NCI-H187 (cell line): ENCODE data around the gene ENGASE.
A peak's percentile ranks its signal among the peaks of the same experiment; 100 is the strongest.

ENCODE experiments used
- DNase-seq, 2 experiments: peaks; one replicate each; lab custom pipeline; 2025; lab: John Stamatoyannopoulos, UW

The ENGASE gene

DNA sequence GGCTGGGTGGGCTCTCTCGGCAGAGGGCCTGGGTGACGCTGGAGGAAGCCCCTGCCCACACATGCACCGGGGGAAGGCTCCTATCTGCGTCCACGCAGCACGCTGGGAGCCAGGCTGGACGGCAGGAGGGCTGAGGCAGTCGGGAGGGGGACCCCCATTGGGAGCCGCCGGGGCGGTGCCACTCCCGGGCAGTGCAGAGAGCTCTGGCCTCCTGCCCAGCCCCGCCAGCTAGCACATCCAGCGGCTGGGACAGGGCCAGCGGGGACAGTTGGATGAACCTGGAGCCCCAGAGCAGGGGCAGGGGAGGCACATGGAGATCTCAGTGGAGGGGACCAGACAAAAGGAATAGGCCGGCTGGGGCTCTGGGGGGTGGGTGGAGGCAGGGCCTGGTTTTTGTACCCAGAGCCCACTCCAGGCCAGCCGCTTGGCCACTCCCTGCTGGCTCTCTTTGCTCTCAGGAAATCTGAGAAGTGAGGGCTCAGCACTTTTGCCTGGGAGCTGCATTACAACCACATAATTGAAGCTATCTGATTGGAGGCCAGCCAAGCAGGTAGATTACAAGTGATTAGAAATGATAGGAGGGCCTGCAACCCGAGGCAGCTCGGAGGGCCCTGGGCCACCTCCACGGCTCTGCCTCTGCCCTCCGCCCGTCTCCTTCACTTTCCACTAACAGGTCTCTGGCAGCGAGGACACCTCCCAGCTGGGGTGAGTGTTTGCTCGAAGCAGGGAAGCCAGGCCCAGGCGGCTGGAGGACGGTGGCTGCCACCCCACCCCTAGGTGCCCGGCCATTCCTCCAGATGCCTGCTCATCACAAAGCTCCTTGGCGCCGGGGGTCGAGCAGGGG is 40.1 kb downstream of the ENGASE start:
- peak; percentile 93 to 95 for DNase-seq

DNA sequence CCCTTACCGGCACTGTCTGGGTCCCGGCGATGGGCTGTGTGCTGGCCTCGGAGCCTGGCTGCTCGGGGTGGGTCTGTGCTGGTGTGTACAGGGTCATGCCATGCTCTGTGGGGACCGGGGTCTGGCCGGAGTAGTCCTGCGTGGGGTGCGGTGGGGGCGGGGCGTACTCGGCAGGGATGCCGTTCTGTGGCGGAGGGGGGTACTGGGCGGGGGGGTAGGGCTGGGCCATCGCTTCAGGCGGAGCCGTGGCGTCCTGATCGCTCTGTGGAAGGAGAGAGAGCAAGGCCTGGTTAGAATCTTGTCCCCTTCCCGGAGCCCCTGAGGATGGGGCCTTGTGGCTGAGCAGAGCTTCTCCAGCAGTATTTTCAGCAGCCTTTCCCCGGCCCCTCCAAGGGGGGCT is 40.9 kb downstream of the ENGASE start:
- DNase-seq = no peak

DNA sequence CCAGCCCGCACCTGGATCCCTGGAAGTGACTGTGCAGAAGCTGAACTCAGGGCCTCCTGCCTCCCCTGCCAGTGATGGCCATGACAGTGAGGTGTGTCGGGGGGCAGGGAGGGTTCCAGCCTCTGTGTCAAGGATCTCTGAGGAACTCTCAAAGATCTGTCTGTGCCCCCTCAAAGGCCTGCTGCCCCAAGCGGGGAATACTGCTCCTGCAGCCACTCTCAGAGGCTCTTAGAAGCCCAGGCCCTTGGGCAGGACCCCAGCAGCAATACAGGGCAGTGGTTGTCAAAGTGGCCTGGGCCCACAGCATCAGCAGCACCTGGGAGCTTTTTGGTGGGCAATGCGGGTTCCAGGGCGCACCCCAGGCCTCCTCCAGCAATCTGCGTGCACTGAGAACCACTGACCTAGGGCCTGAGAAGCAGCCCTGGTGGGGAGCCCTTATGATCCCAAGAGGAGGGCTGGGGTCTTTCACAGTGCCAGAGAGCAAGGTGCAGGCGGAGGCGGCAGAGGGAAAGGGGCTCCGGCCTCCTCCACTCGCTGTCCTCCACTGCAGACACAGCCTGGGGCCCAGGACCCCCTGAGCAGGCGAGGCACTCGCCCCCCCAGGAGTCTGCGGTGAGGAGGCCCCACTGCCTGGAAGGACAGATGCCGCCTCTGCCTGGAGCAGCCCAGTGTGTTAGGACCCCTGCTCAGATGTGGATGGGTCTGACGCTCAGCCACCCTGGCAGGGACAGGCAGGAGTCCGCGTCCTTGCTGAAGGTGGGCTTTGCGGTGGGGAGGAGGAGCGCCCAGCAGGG is 42.1 kb downstream of the ENGASE start:
- no peak for DNase-seq

DNA sequence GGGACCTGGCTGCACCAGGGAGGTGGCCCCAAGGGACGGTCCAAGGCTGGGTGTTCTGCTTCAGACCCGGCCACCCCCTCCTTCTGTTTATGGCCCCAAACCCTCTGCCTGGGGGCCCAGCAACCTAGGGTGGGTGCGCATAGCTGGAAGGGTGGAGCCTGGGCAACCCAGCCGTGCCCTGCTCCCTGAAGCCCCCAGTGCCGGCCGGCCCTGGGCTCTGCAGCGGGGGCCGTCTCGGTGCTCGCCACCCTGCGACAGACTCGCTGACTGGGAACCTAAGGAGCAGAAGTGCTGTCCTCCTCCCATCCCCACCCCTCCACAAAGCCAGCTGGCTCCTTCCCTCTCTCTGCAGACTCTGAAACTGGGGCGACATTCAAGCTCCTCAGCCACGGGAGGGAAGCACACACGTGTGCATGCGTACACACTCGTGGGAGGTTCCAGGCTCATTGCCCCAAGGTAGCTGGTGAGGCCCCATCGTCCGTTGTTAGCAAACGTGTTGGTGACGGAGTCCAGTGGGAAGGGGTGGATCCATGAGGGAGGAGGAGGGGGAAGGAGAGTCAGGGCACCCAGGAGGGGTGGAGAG is 43.4 kb downstream of the ENGASE start:
- no peak for DNase-seq

DNA sequence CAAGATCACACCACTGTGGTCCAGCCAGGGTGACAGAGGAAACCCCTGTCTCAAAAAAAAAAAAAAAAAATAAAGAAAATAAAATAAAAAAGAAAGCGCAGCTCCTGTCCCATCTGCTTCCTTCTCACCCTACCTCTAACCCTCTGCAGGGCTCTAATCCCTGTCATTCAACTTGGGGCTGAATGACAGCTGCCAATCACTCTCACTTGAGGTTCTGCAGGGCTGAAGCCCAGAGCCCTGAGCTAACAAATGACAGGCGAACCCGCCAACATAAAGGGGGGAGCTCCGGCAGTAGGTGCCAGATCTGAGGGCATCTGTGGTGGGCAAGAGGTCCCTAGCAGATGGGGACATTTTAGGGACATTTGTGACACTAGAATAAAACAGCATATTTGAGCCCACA is 44.3 kb downstream of the ENGASE start:
- no peak for DNase-seq

DNA sequence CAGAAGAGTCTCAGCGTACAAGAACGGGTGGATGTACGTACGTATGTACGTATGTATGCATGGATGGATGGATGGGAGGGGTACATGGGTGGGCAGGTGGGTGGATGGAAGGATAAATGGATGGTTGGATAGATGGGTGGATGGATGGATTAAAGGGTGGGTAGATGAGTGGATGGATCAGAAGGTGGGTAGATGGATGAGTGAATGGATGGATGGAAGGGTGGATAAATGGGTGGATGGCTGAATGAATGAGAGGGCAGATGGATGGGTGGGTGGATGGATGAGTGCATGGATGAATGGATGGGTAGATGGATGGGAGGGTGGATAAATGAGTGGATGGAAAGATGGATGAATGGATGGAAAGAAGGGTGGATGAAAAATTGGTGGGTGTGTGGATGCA is 45.6 kb downstream of the ENGASE start:
- DNase-seq = no peak

DNA sequence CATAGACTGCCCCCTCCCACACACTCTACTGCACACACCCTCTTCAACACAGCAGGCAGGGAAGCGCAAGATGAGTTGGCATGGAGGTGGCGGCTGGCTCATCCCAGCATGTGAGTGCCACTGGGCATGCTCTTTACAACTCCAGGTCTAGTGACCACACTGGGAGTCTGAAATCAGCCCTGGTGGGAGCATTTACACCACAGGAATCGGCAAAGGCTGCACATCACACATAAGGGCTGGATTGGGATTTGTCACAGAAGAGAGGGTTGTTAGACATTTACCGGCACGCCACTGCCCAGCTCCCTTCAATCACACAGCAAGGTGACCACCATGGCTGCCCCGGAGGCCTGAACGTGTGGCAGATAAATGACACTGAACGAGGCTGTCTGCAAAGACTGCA is 49.4 kb downstream of the ENGASE start:
- DNase-seq = no peak

DNA sequence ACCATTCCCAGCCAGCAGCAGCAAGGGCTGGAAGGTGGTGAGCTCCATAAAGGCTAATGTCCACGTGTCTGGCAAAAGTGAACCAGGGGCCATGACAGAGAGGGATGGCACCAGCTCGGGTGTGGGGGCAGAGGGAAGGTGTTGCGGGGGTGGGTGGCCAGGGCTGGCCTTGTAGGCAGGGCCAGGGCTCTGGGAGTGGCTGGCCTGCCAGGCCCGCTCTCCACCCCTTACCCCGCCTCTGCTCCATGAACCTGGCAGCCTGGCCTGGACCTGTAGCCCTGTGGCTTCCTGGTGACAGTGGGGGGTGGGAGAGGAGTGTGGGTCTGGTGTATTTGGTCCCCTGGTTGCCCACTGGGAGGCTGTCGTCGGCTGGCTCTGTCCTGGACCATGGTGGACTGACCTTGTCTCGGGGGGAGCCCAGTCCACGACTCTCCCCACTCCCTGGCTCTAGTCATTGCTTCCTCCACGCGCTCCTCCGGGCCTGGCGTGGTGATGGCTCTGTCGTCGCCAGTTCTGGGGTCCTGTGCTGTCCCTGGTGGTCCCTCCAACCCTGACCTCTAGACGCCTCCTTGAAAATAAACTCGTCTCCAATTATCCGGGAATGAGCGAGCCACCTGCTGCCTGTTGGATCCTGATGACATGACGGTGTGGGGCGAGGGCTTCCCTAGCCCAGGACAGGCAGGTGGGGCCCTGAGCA is 50.0 kb downstream of the ENGASE start:
- DNase-seq = no peak

DNA sequence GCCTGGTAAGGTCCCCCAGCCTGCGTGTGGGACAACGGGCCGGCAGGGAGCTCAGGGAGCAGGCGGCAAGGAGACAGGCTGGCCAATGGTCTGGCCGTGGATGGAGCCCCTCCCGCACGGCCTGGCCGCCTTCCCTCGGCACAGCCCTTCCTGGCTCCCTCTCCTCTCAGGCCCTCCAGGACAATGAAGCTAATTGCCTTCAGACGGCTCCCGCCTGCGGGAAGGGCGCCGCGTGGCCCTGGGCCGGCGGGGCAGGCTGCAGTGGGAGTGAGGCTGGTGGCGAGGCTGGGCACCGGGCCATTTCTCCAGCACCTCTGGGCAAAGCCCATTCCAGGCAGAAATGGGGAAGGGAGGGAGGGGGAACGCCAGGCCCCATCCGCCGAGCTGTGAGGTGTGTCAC is 50.9 kb downstream of the ENGASE start:
- no peak for DNase-seq

DNA sequence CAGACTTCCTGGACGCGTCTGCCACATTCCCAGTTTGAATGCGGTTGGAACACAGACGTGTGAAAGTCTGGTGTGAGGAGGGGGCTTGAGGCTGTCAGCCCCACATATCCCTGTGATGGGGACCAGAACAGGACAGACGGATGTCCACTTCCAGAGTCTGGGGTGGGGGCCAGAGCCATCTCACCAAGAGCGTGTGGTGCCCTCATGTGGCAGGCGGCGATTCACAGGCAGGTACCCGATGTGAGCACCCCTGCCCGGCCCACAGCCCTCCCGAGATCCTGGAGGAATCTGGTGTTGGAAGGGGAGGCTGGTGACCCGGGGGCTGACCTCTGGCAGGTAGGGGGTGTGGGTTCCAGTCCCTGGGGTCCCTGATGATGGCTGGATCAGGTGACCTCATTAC is 51.5 kb downstream of the ENGASE start:
- no peak for DNase-seq

DNA sequence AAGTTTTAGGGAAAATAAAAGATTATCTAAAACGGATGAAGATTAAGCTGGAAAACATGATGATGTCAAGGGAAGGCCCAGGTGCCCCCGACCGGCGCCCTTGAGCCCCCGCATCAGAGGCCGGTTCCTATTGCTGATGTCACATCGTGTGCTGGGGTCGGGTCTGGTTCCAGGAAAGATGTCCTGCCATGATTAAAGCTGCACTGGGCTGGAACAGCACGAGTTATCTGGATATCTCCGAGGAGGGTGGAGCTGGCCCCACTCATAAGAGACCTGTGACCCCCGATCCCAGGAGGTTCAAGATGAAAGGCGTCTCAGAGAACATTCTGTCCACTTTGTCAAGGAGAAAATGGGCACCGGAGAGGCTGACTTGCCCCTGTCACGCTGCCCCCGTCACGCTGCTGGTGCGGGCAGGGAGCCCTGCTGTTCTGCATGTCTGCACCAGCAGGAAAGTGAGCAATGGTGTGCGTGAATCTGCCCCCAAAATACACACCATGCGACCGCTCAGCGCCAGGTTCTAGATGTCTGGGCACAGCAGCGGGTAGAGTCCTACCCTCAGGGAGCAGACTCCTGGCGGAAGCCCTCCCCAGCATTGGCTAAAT is 53.0 kb downstream of the ENGASE start:
- DNase-seq = no peak

DNA sequence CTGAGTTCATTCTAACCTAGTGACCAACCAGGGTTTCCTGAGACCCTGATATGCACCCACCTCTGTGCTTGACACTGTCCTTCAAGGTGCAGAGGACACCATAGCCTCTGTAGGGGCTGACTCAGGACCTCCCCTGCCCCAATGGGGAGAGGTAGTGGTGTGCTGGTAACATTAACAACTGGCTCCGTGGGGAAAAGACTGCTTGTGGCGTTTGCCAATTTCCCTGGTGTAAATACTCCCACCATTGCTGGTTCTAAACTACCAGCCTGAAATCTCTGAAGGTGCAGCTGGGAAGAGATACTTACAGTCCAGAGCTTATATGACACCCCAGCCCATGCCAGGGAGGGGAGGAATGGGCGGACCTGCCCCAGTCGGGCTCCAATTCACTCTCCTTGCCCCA is 54.9 kb downstream of the ENGASE start:
- no peak for DNase-seq

DNA sequence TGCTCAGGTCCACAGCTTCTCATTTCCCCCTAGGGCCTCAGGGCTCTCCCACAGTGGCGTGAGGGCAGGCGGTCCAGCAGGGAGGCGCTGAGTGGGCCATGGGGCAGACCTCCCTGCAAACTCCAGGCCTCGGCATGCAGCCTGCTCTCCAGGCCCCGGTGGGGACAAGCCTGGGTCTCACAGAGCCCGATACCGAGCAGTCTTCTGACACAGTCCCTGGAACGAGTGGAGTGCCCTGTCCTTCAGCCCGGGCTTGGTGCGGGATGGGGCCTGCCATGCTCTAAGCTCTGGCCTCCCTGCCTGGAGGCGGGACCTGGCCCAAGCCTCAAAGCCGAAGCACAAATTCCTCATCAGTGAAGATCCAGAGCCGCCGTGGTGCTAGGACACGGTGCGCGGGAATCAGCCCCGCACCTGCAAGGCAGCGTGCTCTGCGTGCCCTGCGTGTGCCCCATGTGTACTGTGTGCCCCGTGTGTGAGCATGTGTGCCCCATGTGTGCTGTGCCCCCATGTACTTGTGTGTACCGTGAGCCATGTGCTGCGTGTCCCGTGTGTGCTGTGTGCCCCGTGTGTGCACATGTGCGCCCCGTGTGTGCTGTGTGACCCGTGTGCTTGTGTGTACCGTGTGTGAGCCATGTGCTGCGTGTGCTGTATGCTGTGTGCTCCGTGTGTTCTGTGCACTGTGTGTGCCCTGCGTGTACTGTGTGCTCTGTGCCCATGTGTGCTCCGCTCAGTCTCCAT is 56.1 kb downstream of the ENGASE start:
- DNase-seq = no peak

DNA sequence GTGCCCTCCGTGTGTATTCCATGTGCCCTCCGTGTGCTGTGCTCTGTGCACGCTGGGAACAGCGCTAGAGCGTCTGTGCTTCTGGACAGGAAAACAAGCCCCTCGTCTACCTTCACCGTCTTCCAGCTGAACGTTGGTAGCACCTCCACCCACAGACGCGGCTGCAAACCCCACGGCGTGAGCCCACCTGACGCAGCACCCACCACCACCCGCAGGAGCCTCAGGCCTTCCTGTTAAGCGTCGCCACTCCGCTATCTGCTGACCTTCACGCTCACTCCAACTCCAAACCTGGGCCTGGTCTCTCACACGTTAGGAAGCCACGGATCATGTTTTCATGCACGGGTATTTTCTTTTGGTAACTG is 56.6 kb downstream of the ENGASE start:
- no peak for DNase-seq

DNA sequence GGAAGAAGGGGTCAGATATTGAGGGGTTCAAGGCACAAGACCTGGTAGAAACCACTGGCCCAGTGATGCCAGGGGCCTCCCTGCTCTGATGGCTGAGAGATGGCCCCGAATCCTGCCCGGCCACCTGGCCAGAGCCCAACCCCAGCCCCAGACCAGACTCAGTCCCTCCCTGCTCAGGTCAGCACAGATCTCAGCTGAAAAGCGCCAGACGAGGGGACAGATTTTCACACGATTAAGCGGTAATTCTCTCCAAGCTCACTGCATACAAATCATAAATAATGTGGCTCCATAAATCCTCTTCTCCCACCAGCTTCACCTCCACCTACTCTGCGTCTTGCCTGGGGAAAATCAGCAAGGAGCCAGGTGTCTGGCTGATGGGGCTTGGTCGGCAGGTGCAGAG is 57.1 kb downstream of the ENGASE start:
- no peak for DNase-seq

DNA sequence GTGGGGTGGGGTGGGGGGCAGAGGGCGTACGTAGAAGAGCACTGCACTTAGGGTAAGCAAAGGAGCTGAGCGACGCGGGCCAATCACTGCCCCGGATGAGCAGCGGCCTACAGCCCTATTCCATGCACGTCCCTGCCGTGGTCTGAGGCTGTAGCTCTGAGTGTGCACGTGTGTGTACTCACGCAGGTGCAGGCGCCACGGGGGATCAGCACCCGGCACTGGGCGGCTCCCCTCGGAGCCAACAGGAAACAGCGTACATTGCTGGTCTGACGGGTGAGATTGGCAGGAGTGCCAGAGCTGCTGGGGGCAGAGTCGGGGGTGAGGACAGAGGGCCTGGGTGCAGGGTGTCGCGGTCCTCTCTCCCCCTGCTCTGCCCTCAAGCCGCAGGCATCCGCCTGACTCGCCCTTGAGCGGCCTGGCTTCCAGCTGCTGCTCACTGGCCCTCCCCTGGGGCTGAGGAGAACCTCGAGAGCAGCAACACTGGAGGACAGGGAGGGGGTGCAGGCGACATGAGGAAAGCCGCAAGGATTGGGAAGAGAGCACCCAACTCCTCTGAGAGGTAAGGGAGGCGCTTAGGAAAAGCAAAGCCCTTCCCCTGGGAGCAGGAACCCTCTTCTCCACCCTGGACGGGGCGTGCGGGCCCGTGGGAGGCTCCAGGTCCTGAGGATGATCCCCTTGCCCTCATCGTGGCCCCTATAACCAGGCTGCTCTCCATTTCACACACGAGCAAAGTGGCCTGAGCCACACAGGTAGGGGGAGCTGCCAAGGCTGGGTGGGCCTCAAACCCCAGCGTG is 57.8 kb downstream of the ENGASE start:
- peak; percentile 72 to 82 for DNase-seq

DNA sequence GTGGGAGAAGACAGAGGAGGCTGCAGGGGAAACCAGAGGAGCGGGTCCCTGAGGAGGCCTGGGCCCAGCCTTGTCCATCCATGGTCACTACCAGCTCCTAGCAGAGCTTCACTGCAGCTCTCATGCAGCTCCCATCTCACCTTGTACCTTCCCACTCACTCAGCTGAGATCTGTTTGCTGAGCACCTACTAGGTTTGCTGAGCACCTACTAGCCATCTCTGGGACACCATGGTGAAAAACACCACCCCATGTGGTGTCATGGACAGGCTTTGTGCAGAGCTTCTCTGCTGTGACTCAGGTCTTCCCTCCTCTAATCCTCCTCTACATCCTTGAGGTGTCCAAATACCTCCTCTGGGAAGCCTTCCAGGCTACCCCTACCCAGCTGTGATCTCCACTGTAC is 58.6 kb downstream of the ENGASE start:
- no peak for DNase-seq

DNA sequence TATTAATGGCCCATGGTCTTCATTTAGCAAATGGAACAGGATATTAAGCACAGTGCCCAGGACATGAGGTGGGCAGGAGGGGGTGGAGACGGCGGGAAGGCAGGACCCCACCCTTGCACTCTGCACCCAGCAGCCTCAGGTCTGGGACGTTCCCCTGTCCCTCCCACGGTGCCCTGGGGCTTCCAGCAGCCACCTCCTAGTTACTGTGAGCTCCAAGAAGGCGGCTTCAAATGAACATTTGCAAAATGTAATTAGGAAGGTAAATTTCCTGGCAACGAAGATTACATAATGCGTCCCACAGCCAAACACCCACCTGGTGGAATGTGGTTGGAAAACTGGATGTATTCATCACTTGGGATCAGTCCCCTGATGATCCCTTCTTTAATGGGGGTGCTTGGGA is 59.4 kb downstream of the ENGASE start:
- no peak for DNase-seq

DNA sequence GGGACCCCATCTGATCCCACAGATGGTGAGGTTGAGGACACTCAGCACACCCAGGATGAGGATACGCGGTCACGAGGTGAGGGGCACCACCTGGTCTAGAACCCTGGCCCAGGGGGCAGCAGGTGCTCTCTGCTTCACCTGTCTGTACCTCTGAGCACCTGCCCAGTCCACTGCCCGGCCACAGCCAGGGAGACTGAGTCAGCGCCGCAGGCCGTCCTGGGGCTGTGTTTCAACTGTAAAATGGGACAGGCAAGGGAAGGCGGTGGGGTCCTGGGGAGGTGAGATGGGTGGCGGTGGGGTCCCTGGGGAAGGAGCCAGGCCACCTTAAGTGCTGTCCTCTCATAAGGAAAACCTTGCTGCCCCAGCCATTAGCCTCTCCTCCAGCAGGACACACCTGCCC is 60.4 kb downstream of the ENGASE start:
- DNase-seq = no peak

DNA sequence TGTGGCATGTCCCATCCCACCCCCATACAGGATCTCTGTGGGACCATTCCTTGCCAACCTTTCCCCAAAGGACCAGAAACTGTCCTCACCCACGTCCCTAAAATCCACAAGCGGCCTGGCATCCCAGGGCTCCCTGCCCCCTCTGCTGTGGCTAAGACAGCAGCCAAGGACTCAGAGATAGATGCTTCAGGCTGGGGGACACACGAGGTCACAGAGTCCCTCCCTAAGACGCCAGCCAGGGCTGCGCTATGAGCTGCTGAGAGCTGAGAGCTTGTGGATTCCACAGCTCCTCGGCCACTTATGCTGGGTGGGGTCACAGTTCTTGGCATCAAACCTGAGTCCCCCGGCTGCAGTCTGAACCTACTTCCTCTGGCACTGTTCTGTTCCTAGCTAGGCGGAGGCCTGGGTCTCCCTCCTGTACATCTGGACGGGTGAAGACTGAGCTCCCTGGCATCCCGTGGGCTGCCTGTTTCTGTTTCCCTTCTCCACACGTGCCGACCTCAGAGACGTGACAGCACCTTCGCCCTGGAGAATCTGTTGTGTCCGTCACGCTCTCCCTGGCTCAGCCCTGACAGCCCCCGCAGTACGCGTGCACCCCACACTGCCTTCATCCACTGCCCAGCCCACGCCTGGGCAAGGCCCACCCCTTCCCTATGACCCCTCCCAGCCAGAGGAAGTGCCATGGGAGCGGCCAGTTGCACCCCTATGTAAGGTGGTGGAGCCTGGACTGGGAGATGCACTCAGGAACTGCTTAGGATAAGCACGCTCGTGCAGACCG is 61.2 kb downstream of the ENGASE start:
- DNase-seq = no peak
